Measurements from ENCODE around the gene NFATC2.

NFATC2 gene

GRCh38 chr20:51380401-51381385, 161.8 kb downstream of the NFATC2 start:
- in situ Hi-C loops (cut with MboI; ENCODE audit: low pct_unique_long_range_greater_than_20kb, low sequenced_read_pairs): loop anchor here (25.0 kb wide), 1 partner anchor 207 kb away; no protein-coding TSS in a partner anchor
- DNase-seq: no peak

GRCh38 chr20:51379601-51380341, 162.7 kb downstream of the NFATC2 start:
- in situ Hi-C loops (cut with MboI; ENCODE audit: low pct_unique_long_range_greater_than_20kb, low sequenced_read_pairs): loop anchor here (25.0 kb wide), 1 partner anchor 208 kb away; no protein-coding TSS in a partner anchor
- no peak for DNase-seq

- in situ Hi-C loops (cut with MboI; ENCODE audit: low pct_unique_long_range_greater_than_20kb, low sequenced_read_pairs): loop anchor here (25.0 kb wide), 1 partner anchor 209 kb away; no protein-coding TSS in a partner anchor
- DNase-seq: peak; percentile 20
Observed at GRCh38 chr20:51378171-51378928, 164.2 kb downstream of the NFATC2 start.

- DNase-seq: no peak
- in situ Hi-C loops (cut with MboI; ENCODE audit: low pct_unique_long_range_greater_than_20kb, low sequenced_read_pairs): loop anchor here (25.0 kb wide), 1 partner anchor 210 kb away; no protein-coding TSS in a partner anchor
Observed at GRCh38 chr20:51377132-51377531, 165.4 kb downstream of the NFATC2 start.

- no peak for DNase-seq
- in situ Hi-C loops (cut with MboI; ENCODE audit: low pct_unique_long_range_greater_than_20kb, low sequenced_read_pairs): loop anchor here (25.0 kb wide), 1 partner anchor 211 kb away; no protein-coding TSS in a partner anchor
Observed at GRCh38 chr20:51376111-51376510, 166.4 kb downstream of the NFATC2 start.

GRCh38 chr20:51375561-51375960, 167.0 kb downstream of the NFATC2 start:
- in situ Hi-C loops (cut with MboI; ENCODE audit: low pct_unique_long_range_greater_than_20kb, low sequenced_read_pairs): loop anchor here (25.0 kb wide), 1 partner anchor 212 kb away; no protein-coding TSS in a partner anchor
- DNase-seq: no peak

- DNase-seq: no peak
- in situ Hi-C loops (cut with MboI; ENCODE audit: low pct_unique_long_range_greater_than_20kb, low sequenced_read_pairs): loop anchor here (25.0 kb wide), 2 partner anchors 212 to 712 kb away; no protein-coding TSS in a partner anchor
Observed at GRCh38 chr20:51374961-51375360, 167.6 kb downstream of the NFATC2 start.

- in situ Hi-C loops (cut with MboI; ENCODE audit: low pct_unique_long_range_greater_than_20kb, low sequenced_read_pairs): loop anchor here (25.0 kb wide), 1 partner anchor 713 kb away; no protein-coding TSS in a partner anchor
- no peak for DNase-seq
Observed at GRCh38 chr20:51374456-51374830, 168.1 kb downstream of the NFATC2 start.

GRCh38 chr20:51373713-51374455, 168.6 kb downstream of the NFATC2 start:
- in situ Hi-C loops (cut with MboI; ENCODE audit: low pct_unique_long_range_greater_than_20kb, low sequenced_read_pairs): loop anchor here (25.0 kb wide), 1 partner anchor 713 kb away; no protein-coding TSS in a partner anchor
- DNase-seq: no peak

GRCh38 chr20:51372966-51373365, 169.6 kb downstream of the NFATC2 start:
- DNase-seq: no peak
- in situ Hi-C loops (cut with MboI; ENCODE audit: low pct_unique_long_range_greater_than_20kb, low sequenced_read_pairs): loop anchor here (25.0 kb wide), 1 partner anchor 714 kb away; no protein-coding TSS in a partner anchor

- in situ Hi-C loops (cut with MboI; ENCODE audit: low pct_unique_long_range_greater_than_20kb, low sequenced_read_pairs): loop anchor here (25.0 kb wide), 1 partner anchor 715 kb away; no protein-coding TSS in a partner anchor
- peak; percentile 65 for DNase-seq
Observed at GRCh38 chr20:51372176-51372803, 170.2 kb downstream of the NFATC2 start.

- in situ Hi-C loops (cut with MboI; ENCODE audit: low pct_unique_long_range_greater_than_20kb, low sequenced_read_pairs): loop anchor here (25.0 kb wide), 1 partner anchor 716 kb away; no protein-coding TSS in a partner anchor
- DNase-seq: no peak
Observed at GRCh38 chr20:51371720-51372119, 170.8 kb downstream of the NFATC2 start.

- no peak for DNase-seq
- in situ Hi-C loops (cut with MboI; ENCODE audit: low pct_unique_long_range_greater_than_20kb, low sequenced_read_pairs): loop anchor here (25.0 kb wide), 1 partner anchor 718 kb away; no protein-coding TSS in a partner anchor
Observed at GRCh38 chr20:51369503-51369902, 173.0 kb downstream of the NFATC2 start.

GRCh38 chr20:51368461-51369211, 173.9 kb downstream of the NFATC2 start:
- no peak for DNase-seq
- in situ Hi-C loops (cut with MboI; ENCODE audit: low pct_unique_long_range_greater_than_20kb, low sequenced_read_pairs): loop anchor here (25.0 kb wide), 1 partner anchor 719 kb away; no protein-coding TSS in a partner anchor

GRCh38 chr20:51366155-51366886, 176.2 kb downstream of the NFATC2 start:
- DNase-seq: no peak
- in situ Hi-C loops (cut with MboI; ENCODE audit: low pct_unique_long_range_greater_than_20kb, low sequenced_read_pairs): loop anchor here (25.0 kb wide), 1 partner anchor 721 kb away; no protein-coding TSS in a partner anchor

- in situ Hi-C loops (cut with MboI; ENCODE audit: low pct_unique_long_range_greater_than_20kb, low sequenced_read_pairs): loop anchor here (25.0 kb wide), 1 partner anchor 722 kb away; no protein-coding TSS in a partner anchor
- no peak for DNase-seq
Observed at GRCh38 chr20:51365670-51366069, 176.8 kb downstream of the NFATC2 start.
